NCI-H146 (cell line): Measurements from ENCODE around the gene NRG2.

Experiments used
- DNase-seq: peaks from one replicate; lab custom pipeline; 2025; lab: John Stamatoyannopoulos, UW

The NRG2 gene

GRCh38 chr5:139903795-139904565 is 139.1 kb downstream of the NRG2 start:
- no peak for DNase-seq

- no peak for DNase-seq
These were observed 139.7 kb downstream of the NRG2 start for GRCh38 chr5:139903450-139903794.

GRCh38 chr5:139901986-139902385 is 141.1 kb downstream of the NRG2 start:
- DNase-seq, result no peak

- DNase-seq, result no peak
These were observed 141.9 kb downstream of the NRG2 start for GRCh38 chr5:139901251-139901575.

- DNase-seq, result no peak
These were observed 142.4 kb downstream of the NRG2 start for GRCh38 chr5:139900546-139901250.

- no peak for DNase-seq
These were observed 144.1 kb downstream of the NRG2 start for GRCh38 chr5:139898981-139899380.

GRCh38 chr5:139897982-139898381 is 145.1 kb downstream of the NRG2 start:
- no peak for DNase-seq

- DNase-seq, result no peak
These were observed 145.8 kb downstream of the NRG2 start for GRCh38 chr5:139897342-139897741.

- no peak for DNase-seq
These were observed 146.4 kb downstream of the NRG2 start for GRCh38 chr5:139896718-139897117.

GRCh38 chr5:139895647-139896046 is 147.5 kb downstream of the NRG2 start:
- no peak for DNase-seq

GRCh38 chr5:139895046-139895445 is 148.1 kb downstream of the NRG2 start:
- no peak for DNase-seq

GRCh38 chr5:139893873-139894272 is 149.2 kb downstream of the NRG2 start:
- no peak for DNase-seq

GRCh38 chr5:139889410-139889809 is 153.7 kb downstream of the NRG2 start:
- no peak for DNase-seq

GRCh38 chr5:139888370-139888769 is 154.7 kb downstream of the NRG2 start:
- no peak for DNase-seq

GRCh38 chr5:139886213-139886612 is 156.9 kb downstream of the NRG2 start:
- no peak for DNase-seq

GRCh38 chr5:139885857-139886208 is 157.3 kb downstream of the NRG2 start:
- no peak for DNase-seq

GRCh38 chr5:139885172-139885856 is 157.8 kb downstream of the NRG2 start:
- DNase-seq, result no peak

- no peak for DNase-seq
These were observed 158.4 kb downstream of the NRG2 start for GRCh38 chr5:139884734-139885133.

GRCh38 chr5:139884144-139884543 is 159.0 kb downstream of the NRG2 start:
- no peak for DNase-seq

- no peak for DNase-seq
These were observed 160.0 kb downstream of the NRG2 start for GRCh38 chr5:139882961-139883539.

GRCh38 chr5:139882316-139882715 is 160.8 kb downstream of the NRG2 start:
- no peak for DNase-seq

- DNase-seq, result no peak
These were observed 161.9 kb downstream of the NRG2 start for GRCh38 chr5:139881143-139881733.
